NCI-H1092 treated with DMSO at 0.1 percent for 48 hours (cell line): ENCODE data around the gene ONECUT3.

ENCODE experiments used
- DNase-seq: peaks from one replicate; lab custom pipeline; 2025; lab: John Stamatoyannopoulos, UW

ONECUT3 gene

GRCh38 chr19:1768248-1768647 is 14.9 kb downstream of the ONECUT3 start:
- no peak for DNase-seq

GRCh38 chr19:1768918-1769644 is 15.8 kb downstream of the ONECUT3 start:
- no peak for DNase-seq

GRCh38 chr19:1769645-1769985 is 16.3 kb downstream of the ONECUT3 start:
- DNase-seq = no peak

GRCh38 chr19:1770866-1771576 is 17.7 kb downstream of the ONECUT3 start:
- no peak for DNase-seq

GRCh38 chr19:1773184-1773583 is 19.9 kb downstream of the ONECUT3 start:
- DNase-seq = no peak

GRCh38 chr19:1774989-1775772 is 21.9 kb downstream of the ONECUT3 start:
- DNase-seq = no peak

GRCh38 chr19:1775951-1776605 is 22.8 kb downstream of the ONECUT3 start:
- no peak for DNase-seq

GRCh38 chr19:1776606-1777147 is 23.4 kb downstream of the ONECUT3 start:
- DNase-seq = no peak

GRCh38 chr19:1777149-1777548 is 23.8 kb downstream of the ONECUT3 start:
- DNase-seq = no peak

GRCh38 chr19:1779574-1779973 is 26.3 kb downstream of the ONECUT3 start:
- no peak for DNase-seq

GRCh38 chr19:1780272-1780958 is 27.1 kb downstream of the ONECUT3 start:
- no peak for DNase-seq

GRCh38 chr19:1782521-1782920 is 29.2 kb downstream of the ONECUT3 start:
- no peak for DNase-seq

GRCh38 chr19:1783354-1783753 is 30.0 kb downstream of the ONECUT3 start:
- DNase-seq = no peak

- no peak for DNase-seq
Observed at GRCh38 chr19:1783874-1784273, 30.6 kb downstream of the ONECUT3 start.

GRCh38 chr19:1785310-1785709 is 32.0 kb downstream of the ONECUT3 start:
- DNase-seq = no peak

- no peak for DNase-seq
Observed at GRCh38 chr19:1786668-1787067, 33.4 kb downstream of the ONECUT3 start.

- DNase-seq = no peak
Observed at GRCh38 chr19:1787116-1787515, 33.8 kb downstream of the ONECUT3 start.

GRCh38 chr19:1789261-1790041 is 36.1 kb downstream of the ONECUT3 start:
- DNase-seq = no peak

GRCh38 chr19:1790054-1790792 is 36.9 kb downstream of the ONECUT3 start:
- no peak for DNase-seq

- no peak for DNase-seq
Observed at GRCh38 chr19:1791879-1792278, 38.6 kb downstream of the ONECUT3 start.
